Stimulated activated effector memory CD8-positive, alpha-beta T cell treated with anti-CD3 and anti-CD28 coated beads, Interleukin-12 subunit alpha, Interleukin-12 subunit beta, amount 100 ng/mL, for 72 hours (primary cell): ENCODE measurements around the gene CCDC186.

Experiments
- ATAC-seq: fragments of 150-1000 bp; cut with Tn5 transposase; 2 replicates; pipeline ENCODE4 v1.10.0; 2021
- DNase-seq, 2 donors: peaks; one replicate each; pipeline ENCODE4 v3.0.0; 2021 to 2022; ENCODE audit warnings: low spot score in 2 of 2
- H3K27ac Mint-ChIP-seq: one replicate; pipeline ENCODE4 v1.8.0; 2022; ENCODE audit warnings: mild to moderate bottlenecking, mixed read lengths
- H3K36me3 Mint-ChIP-seq: one replicate; pipeline ENCODE4 v1.8.0; 2022; ENCODE audit warnings: mild to moderate bottlenecking, mixed read lengths
- H3K4me1 Mint-ChIP-seq: one replicate; pipeline ENCODE4 v1.8.0; 2022; ENCODE audit warnings: mixed read lengths
- H3K4me3 Mint-ChIP-seq: one replicate; pipeline ENCODE4 v1.8.0; 2022; ENCODE audit warnings: mild to moderate bottlenecking, mixed read lengths
- H3K9me3 Mint-ChIP-seq: one replicate; pipeline ENCODE4 v1.8.0; 2022; ENCODE audit warnings: mixed read lengths

Gene CCDC186

GRCh38 chr10:114102256-114102655, 71.7 kb downstream of the CCDC186 start:
- H3K36me3 Mint-ChIP-seq = no peaks in the 10 kb centered on the region
- H3K27ac Mint-ChIP-seq = no peak overlapping the region
- H3K4me1 Mint-ChIP-seq = peaks cover 40% of the 10 kb centered on the region
- ATAC-seq (no peak), DNase-seq (no peak)
- no peaks in the 10 kb centered on the region for H3K9me3 Mint-ChIP-seq
- no peak overlapping the region for H3K4me3 Mint-ChIP-seq

GRCh38 chr10:114100848-114101741, 72.9 kb downstream of the CCDC186 start:
- peak; percentile 58 for ATAC-seq
- no peaks in the 10 kb centered on the region for H3K36me3 Mint-ChIP-seq
- no peaks in the 10 kb centered on the region for H3K9me3 Mint-ChIP-seq
- H3K4me3 Mint-ChIP-seq = peak overlapping the region; percentile 69
- H3K4me1 Mint-ChIP-seq = peaks cover 50% of the 10 kb centered on the region
- peak overlapping the region; percentile 24 for H3K27ac Mint-ChIP-seq
- peak in 1 of 2 donors; percentile 49 for DNase-seq

GRCh38 chr10:114096864-114097263, 77.1 kb downstream of the CCDC186 start:
- ATAC-seq (no peak), DNase-seq (no peak)
- no peaks in the 10 kb centered on the region for H3K36me3 Mint-ChIP-seq
- no peaks in the 10 kb centered on the region for H3K9me3 Mint-ChIP-seq
- H3K4me1 Mint-ChIP-seq = peaks cover 61% of the 10 kb centered on the region
- H3K27ac Mint-ChIP-seq = no peak overlapping the region
- H3K4me3 Mint-ChIP-seq = no peak overlapping the region

- ATAC-seq (peak; percentile 41), DNase-seq (no peak)
- Mint-ChIP-seq H3K4me3 (peak overlapping the region; percentile 31), H3K27ac (no peak overlapping the region), H3K36me3 (no peaks in the 10 kb centered on the region), H3K9me3 (no peaks in the 10 kb centered on the region), H3K4me1 (peaks cover 51% of the 10 kb centered on the region)
These were observed 78.3 kb downstream of the CCDC186 start for GRCh38 chr10:114095559-114096337.

- Mint-ChIP-seq H3K27ac (no peak overlapping the region), H3K4me1 (peaks cover 42% of the 10 kb centered on the region), H3K4me3 (no peak overlapping the region), H3K9me3 (no peaks in the 10 kb centered on the region), H3K36me3 (no peaks in the 10 kb centered on the region)
- ATAC-seq (peak; percentile 45), DNase-seq (no peak)
These were observed 79.2 kb downstream of the CCDC186 start for GRCh38 chr10:114094795-114095194.

- Mint-ChIP-seq H3K4me1 (no peaks in the 10 kb centered on the region), H3K9me3 (no peaks in the 10 kb centered on the region), H3K36me3 (no peaks in the 10 kb centered on the region), H3K27ac (no peak overlapping the region), H3K4me3 (no peak overlapping the region)
- no peak for ATAC-seq
- DNase-seq = no peak
These were observed 86.3 kb downstream of the CCDC186 start for GRCh38 chr10:114087655-114088054.

- DNase-seq = no peak
- Mint-ChIP-seq H3K36me3 (no peaks in the 10 kb centered on the region), H3K9me3 (no peaks in the 10 kb centered on the region), H3K4me3 (no peak overlapping the region), H3K27ac (no peak overlapping the region), H3K4me1 (no peaks in the 10 kb centered on the region)
- no peak for ATAC-seq
These were observed 86.7 kb downstream of the CCDC186 start for GRCh38 chr10:114087255-114087654.

- H3K4me3 Mint-ChIP-seq = no peak overlapping the region
- DNase-seq (no peak), ATAC-seq (peak; percentile 78)
- H3K27ac Mint-ChIP-seq = no peak overlapping the region
- no peaks in the 10 kb centered on the region for H3K9me3 Mint-ChIP-seq
- H3K4me1 Mint-ChIP-seq = no peaks in the 10 kb centered on the region
- H3K36me3 Mint-ChIP-seq = no peaks in the 10 kb centered on the region
These were observed 89.8 kb downstream of the CCDC186 start for GRCh38 chr10:114084215-114084614.

- H3K27ac Mint-ChIP-seq = no peak overlapping the region
- DNase-seq (no peak), ATAC-seq (peak; percentile 33)
- H3K9me3 Mint-ChIP-seq = no peaks in the 10 kb centered on the region
- H3K4me3 Mint-ChIP-seq = no peak overlapping the region
- no peaks in the 10 kb centered on the region for H3K4me1 Mint-ChIP-seq
- no peaks in the 10 kb centered on the region for H3K36me3 Mint-ChIP-seq
These were observed 91.0 kb downstream of the CCDC186 start for GRCh38 chr10:114083040-114083439.

- ATAC-seq = no peak
- Mint-ChIP-seq H3K27ac (no peak overlapping the region), H3K4me3 (no peak overlapping the region), H3K9me3 (no peaks in the 10 kb centered on the region), H3K36me3 (no peaks in the 10 kb centered on the region), H3K4me1 (no peaks in the 10 kb centered on the region)
- no peak for DNase-seq
These were observed 92.0 kb downstream of the CCDC186 start for GRCh38 chr10:114081911-114082583.

- no peak overlapping the region for H3K4me3 Mint-ChIP-seq
- H3K9me3 Mint-ChIP-seq = no peaks in the 10 kb centered on the region
These were observed 94.6 kb downstream of the CCDC186 start for GRCh38 chr10:114079421-114079820.

GRCh38 chr10:114078346-114078745, 95.7 kb downstream of the CCDC186 start:
- H3K27ac Mint-ChIP-seq = no peak overlapping the region
- H3K36me3 Mint-ChIP-seq = no peaks in the 10 kb centered on the region
- H3K4me1 Mint-ChIP-seq = peaks cover 8% of the 10 kb centered on the region
- DNase-seq = no peak
- no peaks in the 10 kb centered on the region for H3K9me3 Mint-ChIP-seq
- H3K4me3 Mint-ChIP-seq = no peak overlapping the region
- ATAC-seq = no peak

More at GRCh38 chr10:114079421-114079820, 94.6 kb downstream of the CCDC186 start:
- ATAC-seq = no peak
- no peak overlapping the region for H3K27ac Mint-ChIP-seq
- H3K36me3 Mint-ChIP-seq = no peaks in the 10 kb centered on the region
- no peaks in the 10 kb centered on the region for H3K4me1 Mint-ChIP-seq
- no peak for DNase-seq

- DNase-seq = no peak
- H3K4me3 Mint-ChIP-seq = no peak overlapping the region
- H3K9me3 Mint-ChIP-seq = no peaks in the 10 kb centered on the region
- no peak overlapping the region for H3K27ac Mint-ChIP-seq
- no peaks in the 10 kb centered on the region for H3K36me3 Mint-ChIP-seq
- ATAC-seq = no peak
- peaks cover 9% of the 10 kb centered on the region for H3K4me1 Mint-ChIP-seq
These were observed 96.2 kb downstream of the CCDC186 start for GRCh38 chr10:114077815-114078219.

- no peak for ATAC-seq
- no peak overlapping the region for H3K4me3 Mint-ChIP-seq
These were observed 96.7 kb downstream of the CCDC186 start for GRCh38 chr10:114077347-114077746.

GRCh38 chr10:114075093-114075492, 98.9 kb downstream of the CCDC186 start:
- DNase-seq = no peak
- Mint-ChIP-seq H3K9me3 (no peaks in the 10 kb centered on the region), H3K36me3 (no peaks in the 10 kb centered on the region), H3K4me1 (peaks cover 9% of the 10 kb centered on the region), H3K4me3 (no peak overlapping the region), H3K27ac (no peak overlapping the region)
- no peak for ATAC-seq

More at GRCh38 chr10:114077347-114077746, 96.7 kb downstream of the CCDC186 start:
- no peak overlapping the region for H3K27ac Mint-ChIP-seq
- H3K4me1 Mint-ChIP-seq = peaks cover 9% of the 10 kb centered on the region
- DNase-seq = no peak
- H3K36me3 Mint-ChIP-seq = no peaks in the 10 kb centered on the region
- no peaks in the 10 kb centered on the region for H3K9me3 Mint-ChIP-seq
